Measurements from ENCODE around the gene CCP110.
A peak's percentile ranks its signal among the peaks of the same experiment; 100 is the strongest.

The CCP110 gene, protein sequence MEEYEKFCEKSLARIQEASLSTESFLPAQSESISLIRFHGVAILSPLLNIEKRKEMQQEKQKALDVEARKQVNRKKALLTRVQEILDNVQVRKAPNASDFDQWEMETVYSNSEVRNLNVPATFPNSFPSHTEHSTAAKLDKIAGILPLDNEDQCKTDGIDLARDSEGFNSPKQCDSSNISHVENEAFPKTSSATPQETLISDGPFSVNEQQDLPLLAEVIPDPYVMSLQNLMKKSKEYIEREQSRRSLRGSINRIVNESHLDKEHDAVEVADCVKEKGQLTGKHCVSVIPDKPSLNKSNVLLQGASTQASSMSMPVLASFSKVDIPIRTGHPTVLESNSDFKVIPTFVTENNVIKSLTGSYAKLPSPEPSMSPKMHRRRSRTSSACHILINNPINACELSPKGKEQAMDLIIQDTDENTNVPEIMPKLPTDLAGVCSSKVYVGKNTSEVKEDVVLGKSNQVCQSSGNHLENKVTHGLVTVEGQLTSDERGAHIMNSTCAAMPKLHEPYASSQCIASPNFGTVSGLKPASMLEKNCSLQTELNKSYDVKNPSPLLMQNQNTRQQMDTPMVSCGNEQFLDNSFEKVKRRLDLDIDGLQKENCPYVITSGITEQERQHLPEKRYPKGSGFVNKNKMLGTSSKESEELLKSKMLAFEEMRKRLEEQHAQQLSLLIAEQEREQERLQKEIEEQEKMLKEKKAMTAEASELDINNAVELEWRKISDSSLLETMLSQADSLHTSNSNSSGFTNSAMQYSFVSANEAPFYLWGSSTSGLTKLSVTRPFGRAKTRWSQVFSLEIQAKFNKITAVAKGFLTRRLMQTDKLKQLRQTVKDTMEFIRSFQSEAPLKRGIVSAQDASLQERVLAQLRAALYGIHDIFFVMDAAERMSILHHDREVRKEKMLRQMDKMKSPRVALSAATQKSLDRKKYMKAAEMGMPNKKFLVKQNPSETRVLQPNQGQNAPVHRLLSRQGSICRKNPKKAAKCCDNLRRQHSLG

DNA sequence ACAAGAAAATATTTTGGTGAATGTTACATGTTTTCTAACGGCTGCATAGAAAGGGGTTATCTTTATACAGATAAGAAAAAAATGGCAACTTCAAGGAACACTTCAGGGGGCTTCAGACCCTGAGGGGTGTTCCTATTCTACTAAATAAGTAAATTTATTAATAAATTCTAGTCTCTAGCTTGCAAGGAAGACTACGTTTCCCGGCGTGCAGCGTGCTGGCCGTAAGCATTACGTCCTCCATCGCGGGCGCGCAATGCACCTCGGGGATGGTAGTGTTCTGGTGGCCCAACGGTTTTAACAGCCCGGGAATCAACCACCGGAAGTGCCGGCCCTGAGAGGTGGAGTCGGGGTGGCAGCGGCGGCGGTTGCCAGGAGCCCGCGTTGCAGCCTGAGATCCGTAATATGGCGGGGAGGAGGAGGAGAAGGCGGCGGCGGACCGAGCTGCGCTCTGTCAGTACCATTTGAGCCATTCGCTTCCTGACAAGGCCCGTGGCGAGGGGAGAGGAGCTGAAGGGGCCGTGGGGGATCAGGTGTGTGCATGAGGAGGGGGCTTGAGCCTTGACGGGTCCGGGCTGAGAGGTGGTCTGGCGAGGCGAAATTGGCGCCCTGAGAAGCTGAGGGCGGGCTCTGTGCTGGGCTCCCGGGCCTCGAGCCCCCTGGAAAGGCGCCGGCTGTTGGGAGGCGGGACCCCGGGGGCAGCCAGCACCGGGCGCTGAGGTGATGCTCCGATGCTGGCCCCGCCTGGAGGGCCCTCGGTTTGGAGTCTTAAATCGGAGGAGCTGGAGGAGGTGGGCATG is at the start of gene CCP110:
Gene CCP110, plus strand, starts transcription at position 384 of the 797 bp plus-strand sequence. CDS start 3,940 bp downstream, outside the sequence.
- peak; percentile 97 for DNase-seq

DNA sequence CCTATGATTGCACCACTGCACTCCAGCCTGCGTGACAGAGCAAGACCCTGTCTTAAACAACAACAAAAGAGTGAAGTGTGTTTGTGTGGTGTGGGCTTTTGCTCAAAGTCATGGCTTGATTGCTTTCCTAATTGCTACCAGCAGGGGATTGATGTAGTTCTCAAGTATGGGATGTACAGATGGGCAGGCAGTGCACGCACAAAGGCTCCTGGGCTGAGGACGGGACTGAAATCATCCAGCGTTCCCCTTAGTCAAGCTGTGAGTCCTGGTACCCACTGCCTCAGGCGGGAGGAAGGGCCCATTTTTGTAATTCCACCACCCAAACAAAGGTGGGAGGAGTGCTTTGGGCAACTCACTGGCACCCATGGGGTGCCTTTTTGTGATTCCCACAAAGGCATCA is 49.1 kb upstream of the CCP110 start:
- no peak for DNase-seq

DNA sequence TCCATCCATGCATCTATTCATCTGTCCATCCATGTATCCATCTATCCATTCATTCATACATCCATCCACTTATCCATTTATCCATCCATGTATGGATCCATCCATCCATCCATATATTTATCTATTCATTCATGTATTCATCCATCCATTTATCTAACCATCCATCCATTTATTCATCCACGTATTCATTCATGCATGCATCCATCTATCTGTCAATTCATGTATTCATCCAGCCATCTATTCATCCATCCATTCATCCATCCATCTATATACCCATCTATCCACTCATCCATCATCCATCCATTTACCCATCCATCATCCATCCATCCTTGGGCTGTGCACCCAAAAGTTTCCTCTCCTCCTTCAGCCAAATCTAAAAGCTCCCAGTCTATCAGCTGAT is 45.2 kb upstream of the CCP110 start:
- no peak for DNase-seq

DNA sequence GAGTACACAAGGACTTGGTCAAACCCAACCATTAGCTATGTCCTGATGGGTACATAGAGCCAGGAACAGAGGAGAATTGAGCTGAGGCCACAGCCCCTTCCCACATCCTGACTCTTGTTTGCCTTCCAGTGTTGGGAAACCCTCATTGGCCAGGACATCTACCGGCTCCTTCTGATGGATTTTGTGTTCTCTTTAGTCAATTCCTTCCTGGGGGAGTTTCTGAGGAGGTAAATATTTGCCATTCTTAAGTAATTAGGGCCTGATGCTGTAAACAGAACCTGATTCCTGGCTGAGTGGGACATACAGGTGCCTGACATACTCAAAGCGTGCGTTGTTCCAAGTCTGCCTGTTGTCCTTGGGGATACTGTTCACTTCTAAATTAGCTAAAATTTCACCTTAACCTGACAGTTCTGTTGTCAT is 44.4 kb upstream of the CCP110 start:
- DNase-seq = no peak

DNA sequence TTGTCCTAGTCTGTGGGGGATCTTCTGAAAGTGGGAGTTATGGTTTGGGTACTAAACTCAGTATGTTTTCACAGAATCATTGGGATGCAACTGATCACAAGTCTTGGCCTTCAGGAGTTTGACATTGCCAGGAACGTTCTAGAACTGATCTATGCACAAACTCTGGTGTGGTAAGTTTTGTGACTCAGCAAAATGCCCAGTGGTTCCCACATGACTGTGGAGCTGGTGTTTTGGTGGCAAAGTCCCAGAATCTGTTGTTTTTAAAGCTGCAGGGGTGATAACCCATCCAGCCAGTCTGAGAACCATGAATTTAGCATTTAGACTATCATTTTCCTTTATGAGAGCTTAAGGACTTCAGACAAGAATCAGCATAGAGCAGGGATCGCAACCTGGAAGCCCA is 42.4 kb upstream of the CCP110 start:
- DNase-seq = no peak

DNA sequence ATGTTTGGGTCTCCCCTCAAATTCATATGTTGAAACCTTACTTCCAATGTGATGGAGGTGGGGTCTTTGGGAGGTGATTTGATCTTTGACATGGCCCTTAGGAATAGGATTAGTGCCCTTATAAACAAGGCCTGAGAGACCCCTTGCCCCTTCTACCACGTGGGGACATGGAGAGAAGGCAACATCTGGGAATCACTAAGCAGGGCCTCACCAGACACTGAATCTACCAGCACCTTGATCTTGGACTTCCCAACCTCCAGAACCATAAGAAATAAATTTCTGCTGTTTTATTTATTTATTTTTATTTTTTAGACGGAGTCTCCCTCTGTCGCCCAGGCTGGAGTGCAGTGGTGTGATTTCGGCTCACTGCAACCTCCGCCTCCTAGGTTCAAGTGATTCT is 42.0 kb upstream of the CCP110 start:
- DNase-seq = no peak

DNA sequence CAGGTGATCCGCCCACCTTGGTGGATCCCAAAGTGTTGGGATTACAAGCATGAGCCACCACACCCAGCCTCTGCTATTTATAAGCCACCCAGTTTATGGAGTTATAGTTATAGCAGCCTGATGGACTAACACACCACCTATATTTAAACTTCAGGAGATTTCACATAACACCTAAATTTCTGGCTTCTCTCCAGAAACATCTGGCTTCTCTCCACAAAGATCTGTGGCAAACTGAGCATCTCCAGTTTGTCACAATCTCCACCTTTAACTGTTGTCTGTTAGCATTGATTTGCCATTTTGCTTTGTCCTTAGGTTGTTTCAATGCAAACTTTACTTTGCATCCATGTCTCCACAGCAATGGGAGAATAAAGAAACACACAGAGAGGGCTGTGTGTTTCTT is 41.5 kb upstream of the CCP110 start:
- no peak for DNase-seq

DNA sequence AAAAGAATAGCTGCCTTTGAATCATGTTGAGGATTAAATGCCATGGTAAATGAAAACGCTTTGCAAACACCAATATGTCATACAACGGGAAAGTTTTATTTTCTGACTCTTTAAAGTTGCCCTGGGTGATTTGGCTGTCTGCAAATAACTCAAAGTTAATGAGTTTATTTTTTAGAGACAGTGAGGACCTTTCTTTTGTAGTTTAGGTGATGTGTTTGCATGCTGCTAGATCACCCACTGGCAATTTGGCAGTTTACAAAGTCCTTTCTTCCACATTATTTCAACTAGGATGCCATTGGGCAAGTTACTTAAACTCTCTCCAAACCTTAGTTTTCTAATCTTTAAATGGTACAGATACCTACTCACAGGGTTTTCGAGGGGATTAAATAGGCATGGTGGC is 39.6 kb upstream of the CCP110 start:
- DNase-seq = no peak

DNA sequence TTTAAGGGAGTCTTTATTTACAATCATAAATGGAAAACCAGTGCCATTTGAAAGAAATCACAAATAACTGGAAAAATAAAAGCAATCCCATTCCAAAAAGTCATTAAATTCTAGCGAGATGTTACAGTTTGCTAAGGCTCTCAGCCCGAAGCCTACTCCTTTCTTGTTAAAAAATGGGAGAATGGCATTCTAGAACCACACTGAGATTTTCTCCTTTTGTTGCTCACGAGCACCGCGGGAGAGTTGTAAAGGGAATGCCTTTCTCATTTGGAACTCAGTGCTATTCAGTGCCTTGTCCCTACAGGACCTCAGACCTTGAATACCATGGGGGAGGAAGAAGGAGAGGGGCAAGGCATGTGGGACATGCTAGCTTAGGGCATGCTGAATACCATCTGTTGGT is 38.1 kb upstream of the CCP110 start:
- DNase-seq = no peak

DNA sequence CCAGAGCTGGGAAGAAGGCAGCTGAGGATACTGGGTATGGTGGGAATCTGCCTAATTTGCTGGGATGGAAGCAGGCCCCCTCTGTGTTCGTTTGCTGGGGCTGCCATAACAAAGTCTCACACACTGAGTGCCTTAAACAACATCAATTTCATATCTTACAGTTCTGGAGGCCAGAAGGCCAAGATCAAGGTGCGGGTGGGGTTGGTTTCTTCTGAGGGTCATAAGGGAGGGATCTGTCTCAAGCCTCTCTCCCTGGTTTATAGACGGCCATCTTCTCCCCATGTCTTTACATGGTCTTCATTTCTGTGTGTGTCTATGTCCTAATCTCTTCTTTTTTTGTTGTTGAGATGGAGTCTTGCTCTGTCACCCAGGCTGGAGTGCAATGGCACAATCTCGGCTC is 37.7 kb upstream of the CCP110 start:
- DNase-seq = no peak

DNA sequence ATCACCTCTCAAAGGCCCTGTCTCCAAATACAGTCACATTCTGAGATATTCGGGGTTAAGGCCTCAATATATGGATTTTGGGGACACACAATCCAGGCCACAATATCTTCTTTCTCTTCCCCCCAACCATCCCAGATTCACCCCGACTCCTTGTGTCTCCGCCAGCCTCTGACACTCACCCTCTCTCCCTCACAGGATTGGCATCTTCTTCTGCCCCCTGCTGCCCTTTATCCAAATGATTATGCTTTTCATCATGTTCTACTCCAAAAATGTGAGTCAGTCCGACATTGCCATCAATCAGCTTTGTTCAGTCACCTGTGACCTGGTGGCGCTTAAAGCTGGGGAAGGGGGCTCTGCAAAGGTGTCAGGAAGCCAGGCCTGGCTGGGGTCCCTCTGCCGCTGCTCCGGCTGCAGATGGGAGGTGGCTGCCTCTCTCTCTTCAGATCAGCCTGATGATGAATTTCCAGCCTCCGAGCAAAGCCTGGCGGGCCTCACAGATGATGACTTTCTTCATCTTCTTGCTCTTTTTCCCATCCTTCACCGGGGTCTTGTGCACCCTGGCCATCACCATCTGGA is 36.9 kb upstream of the CCP110 start:
- no peak for DNase-seq

DNA sequence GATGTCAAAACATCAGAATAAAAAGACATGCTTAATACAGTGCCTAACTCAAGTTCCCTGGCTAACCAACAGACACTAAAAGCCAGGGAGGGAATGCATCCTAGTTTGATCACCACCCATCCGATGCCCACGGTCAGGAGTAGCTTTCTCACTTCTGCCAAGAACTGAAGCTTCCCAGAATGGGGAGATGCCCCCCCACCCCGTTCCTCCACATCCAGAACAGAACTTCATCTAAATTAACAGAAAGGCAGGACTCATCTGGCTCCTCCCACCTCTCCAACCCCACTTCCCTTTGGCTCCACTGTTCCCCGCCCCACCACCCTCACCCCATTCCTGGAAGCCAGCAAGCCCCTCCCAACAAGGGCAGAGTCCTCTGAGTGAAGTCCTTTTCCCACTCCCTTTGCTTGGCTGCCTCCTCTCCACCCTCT is 35.5 kb upstream of the CCP110 start:
- DNase-seq = no peak

DNA sequence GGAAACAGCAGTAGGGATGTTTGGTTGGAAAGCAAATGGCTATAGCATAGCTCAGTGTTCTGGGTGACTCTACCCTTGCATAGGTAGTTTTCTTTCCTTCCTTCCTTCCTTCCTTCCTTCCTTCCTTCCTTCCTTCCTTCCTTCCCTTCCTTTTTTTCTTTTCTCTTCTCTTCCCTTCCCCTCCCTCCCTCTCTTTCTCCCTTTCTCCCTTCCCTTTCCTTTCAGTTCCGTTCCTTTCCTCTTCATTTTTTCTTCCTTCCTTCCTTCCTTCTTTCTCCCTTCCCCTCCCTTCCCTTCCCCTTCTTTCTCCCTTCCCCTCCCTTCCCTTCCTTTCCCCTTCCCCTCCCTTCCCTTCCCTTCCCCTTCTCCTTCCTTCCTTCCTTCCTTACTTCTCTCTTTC is 33.1 kb upstream of the CCP110 start:
- no peak for DNase-seq

DNA sequence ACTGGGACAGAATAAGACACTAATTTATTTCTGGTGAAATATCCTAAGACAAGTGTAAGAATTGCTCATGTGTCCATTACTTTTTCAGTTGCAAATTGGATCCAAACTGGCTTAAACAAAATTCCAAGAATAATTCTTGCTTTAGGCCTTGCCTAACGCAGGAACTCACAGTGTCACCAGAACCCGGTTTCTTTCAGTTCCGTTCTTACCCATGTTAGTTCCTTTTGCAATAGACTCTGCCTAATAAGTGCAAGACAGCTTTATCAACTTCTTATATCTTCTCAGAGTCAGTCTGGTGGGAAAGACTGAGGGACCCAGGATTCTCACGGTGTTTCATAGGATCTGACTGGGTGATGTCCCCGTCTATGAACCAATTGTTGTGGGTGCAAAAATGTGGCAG is 26.6 kb upstream of the CCP110 start:
- no peak for DNase-seq

DNA sequence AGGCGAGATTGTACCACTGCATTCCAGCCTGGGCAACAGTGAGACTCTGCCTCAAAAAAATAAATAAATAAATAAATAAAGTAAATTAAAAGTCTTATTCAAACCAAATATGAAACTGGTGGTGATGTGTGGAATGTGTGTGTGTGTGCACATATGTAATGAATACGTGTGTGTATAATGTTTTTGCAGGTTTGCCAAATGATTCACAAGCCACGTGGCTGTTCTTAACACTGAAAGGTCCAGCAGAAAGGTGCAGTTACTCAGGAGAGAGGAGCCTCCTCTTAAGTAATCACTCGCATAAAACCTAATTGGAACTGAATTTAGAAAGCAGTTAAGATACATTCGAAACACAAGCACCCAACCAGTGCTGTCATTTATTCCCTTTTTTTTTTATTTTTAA is 24.7 kb upstream of the CCP110 start:
- no peak for DNase-seq

DNA sequence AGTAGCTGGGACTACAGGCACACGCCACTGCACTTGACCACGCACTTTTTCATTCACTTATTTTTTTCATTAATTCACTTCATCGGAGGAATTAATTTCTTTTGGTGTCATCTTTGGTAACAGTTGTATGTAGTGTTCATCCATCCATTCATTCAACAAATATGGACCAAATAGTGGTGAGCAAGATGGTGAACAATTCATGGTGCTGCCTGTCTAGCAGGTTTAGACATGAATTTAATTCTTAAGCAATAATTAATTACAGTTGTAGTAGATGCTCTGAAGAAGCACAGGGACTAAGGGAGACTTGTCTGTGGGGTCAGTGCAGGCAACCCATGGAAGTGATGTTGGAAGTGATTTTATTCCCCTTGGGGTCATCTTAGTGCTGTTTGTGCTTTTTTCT is 24.3 kb upstream of the CCP110 start:
- no peak for DNase-seq

DNA sequence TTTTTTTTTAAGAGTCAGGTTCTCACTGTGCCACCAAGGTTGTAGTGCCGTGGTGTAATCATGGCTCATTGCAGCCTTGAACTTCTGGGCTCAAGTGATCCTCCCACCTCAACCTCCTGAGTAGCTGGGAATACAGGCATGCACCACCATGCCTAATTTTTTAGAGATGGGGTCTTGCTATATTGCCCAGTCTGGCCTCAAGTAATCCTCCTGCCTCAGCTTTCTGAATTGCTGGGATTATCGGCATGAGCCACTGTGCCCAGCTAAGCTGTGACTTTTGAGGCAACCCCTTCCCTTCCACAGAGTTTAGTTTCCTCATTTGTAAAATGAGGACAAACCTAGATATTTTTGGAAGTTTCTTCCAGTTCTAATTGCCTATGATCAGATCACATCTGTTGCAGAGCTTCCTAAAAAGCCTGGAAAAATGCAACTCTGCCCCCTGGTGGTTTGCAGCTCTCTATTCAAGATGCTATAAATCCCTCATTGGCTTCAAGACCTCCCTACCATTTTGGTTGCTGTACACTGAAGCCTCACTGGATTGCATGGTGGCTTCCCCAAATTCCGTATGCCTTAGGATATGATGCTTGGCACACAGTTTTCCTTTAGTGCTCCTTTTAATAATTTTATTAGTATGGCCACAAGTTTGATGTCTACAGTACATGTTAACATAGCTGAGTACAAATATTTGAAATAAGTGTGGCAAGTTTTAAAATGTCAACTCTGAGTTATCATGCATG is 21.2 kb upstream of the CCP110 start:
- peak; percentile 80 for DNase-seq

DNA sequence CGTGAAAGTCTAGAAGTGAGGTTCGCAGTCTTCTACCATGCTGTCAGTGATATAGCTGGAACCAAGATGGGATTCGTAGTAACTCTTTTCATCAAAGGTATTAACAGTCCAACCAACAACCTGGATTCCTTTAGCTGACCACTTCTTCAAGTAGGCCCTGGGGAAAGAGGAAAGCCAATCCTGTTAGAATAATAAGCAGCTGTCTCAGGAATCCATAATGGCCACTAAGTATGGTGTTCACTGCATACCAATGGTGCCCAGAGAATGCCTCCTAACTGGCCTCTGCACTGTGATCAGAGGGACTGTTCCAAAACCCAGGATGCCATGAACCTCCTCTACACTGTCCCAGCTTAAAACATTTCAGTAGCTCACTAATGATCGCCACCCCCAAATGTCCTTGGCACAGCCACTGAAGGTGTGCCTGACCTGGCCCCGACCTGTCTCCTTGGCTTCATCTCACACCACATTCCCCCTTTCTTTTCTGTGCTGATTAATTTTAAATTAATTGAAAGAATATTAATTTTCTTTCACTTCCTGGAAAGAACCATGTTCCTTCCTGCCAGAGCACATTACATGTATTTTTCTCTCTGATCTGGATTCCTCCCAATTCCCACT is 20.2 kb upstream of the CCP110 start:
- DNase-seq = no peak

DNA sequence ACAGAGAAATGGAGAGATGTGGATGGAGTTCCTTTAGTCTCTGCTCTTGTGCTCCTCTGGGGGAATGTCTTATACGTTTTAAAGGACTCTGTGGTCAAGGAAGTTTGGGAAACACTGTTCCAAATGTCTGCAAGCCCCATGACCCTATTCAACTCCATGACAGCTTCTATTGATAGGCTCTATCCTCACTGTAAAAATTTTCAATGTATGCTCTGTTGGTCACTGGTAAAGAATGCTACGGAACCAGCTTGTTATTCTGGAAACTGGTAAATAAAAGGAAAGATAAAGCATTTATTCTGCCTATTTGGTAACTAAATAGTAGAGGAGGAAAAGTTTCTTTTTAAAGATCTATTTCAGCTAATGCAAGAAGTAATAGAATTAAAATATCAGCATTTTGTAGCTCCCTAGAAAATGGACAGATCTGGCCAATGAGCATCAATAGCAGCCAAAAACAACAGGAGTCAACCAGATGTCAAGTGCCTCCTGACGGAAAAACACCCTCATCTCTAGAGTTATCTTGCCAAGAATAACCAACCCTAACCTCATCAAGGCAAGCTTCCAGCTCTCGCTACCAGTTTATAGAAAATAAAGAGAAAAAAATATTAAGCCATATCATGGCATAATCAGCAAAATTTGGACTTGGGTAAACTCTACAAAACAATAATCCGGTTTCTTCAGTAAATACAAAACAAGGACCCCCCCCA is 18.0 kb upstream of the CCP110 start:
- DNase-seq = no peak

DNA sequence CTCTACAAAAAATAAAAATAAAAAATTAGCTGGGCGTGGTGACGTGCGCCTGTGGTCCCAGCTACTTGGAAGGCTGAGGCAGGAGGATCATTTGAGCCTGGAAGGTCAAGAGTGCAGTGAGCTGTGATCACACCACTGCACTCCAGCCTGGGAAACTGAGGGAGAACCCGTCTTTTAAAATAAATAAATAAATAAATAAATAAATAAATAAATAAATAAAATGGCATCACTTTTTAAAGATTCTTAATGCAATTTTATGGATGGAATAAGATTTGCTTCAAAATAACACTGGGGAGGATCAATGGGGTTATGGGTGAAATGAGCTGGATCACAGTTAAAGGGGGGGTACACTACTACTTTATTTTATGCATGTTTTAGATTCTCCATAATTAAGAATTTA is 16.8 kb upstream of the CCP110 start:
- no peak for DNase-seq

DNA sequence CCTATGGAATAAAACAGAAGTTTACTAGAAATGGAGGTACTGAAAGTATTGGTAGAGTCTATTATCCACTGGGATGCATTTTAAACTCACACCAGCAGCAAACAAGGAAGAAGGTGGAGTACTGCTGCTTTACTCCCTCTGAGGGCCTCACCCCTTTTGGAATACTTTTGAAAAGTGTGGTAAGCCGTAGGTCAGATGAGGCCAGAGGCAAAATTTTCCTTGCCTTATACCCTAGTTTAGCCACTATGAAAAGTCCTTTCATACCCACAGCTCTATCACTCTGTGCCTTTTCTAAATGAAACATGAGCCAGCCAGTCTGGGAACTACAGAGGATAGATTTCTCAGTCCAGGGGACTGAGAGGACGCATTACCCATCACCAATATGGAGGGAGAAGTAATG is 15.9 kb upstream of the CCP110 start:
- DNase-seq = no peak

Measured in activated CD4-positive, alpha-beta T cell treated with anti-CD3 and anti-CD28 coated beads for 48 hours (primary cell).